ENCODE data around the gene SASH1.

DNA sequence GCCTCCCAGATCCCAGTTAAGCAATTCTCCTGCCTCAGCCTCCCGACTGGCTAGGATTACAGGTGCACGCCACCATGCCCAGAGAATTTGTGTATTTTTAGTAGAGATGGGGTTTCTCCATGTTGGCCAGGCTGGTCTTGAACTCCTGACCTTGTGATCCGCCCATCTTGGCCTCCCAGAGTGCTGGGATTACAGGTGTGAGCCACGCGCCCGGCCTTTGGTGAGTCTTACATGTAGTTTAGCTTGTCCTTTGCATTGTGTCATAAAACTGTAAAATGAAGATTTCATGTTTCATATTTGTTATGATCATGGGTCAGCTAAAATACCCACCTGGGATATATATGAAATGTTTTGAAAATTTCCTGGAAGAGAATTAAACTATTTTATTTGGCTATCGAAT, 183.5 kb downstream of the SASH1 start:
- TF ChIP-seq, protein P1, sequence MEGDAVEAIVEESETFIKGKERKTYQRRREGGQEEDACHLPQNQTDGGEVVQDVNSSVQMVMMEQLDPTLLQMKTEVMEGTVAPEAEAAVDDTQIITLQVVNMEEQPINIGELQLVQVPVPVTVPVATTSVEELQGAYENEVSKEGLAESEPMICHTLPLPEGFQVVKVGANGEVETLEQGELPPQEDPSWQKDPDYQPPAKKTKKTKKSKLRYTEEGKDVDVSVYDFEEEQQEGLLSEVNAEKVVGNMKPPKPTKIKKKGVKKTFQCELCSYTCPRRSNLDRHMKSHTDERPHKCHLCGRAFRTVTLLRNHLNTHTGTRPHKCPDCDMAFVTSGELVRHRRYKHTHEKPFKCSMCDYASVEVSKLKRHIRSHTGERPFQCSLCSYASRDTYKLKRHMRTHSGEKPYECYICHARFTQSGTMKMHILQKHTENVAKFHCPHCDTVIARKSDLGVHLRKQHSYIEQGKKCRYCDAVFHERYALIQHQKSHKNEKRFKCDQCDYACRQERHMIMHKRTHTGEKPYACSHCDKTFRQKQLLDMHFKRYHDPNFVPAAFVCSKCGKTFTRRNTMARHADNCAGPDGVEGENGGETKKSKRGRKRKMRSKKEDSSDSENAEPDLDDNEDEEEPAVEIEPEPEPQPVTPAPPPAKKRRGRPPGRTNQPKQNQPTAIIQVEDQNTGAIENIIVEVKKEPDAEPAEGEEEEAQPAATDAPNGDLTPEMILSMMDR (IDR thresholded peaks at IDR 0.05; ENCODE audit: borderline replicate concordance, extremely low read depth, low read length, poor library complexity, severe bottlenecking) = no peak
- no peak for TF ChIP-seq EZH2 (IDR thresholded peaks at IDR 0.05; ENCODE audit: borderline replicate concordance, low read depth, low read length, severe bottlenecking)
